Suprapubic skin (tissue), 4 donors: Measurements from ENCODE around the gene BRICD5. TPM values are rescaled to one million over a fixed set of nuclear protein-coding genes. Genes with fewer than 3 reads are reported as not detected.
"Not testable (repeated sequence)": the region's sequence is repeated elsewhere in the genome, so short reads cannot be mapped to it uniquely, and the experiment has no call there.

Experiments
- DNase-seq, 2 donors: peaks; one replicate each; pipeline ENCODE4 v3.0.0-alpha.2; 2019; ENCODE audit warnings: low spot score in 2 of 2
- H3K27ac ChIP-seq: fragments of 200-600 bp; sonication (generic); one replicate; pipeline ENCODE4 v1.5.1; 2019
- H3K27me3 ChIP-seq: fragments of 200-600 bp; sonication (generic); one replicate; pipeline ENCODE4 v1.5.1; 2019
- H3K36me3 ChIP-seq: fragments of 200-600 bp; sonication (generic); one replicate; pipeline ENCODE4 v1.5.1; 2019
- H3K4me1 ChIP-seq: fragments of 200-600 bp; sonication (generic); one replicate; pipeline ENCODE4 v1.5.1; 2019
- H3K4me3 ChIP-seq: fragments of 200-600 bp; sonication (generic); one replicate; pipeline ENCODE4 v1.5.1; 2019; ENCODE audit warnings: mild to moderate bottlenecking
- H3K9me3 ChIP-seq: fragments of 200-600 bp; sonication (generic); one replicate; pipeline ENCODE4 v1.5.1; 2019
- EP300 ChIP-seq: sonication (generic); formaldehyde crosslinking; IDR thresholded peaks from one replicate; pipeline ENCODE4 v1.6.1; 2017; ENCODE audit warnings: antibody characterized with exemption
- POLR2A ChIP-seq, 2 donors: fragments of 450-650 bp; IDR thresholded peaks; one replicate each; pipeline ENCODE4 v1.6.1; 2017; ENCODE audit warnings: antibody characterized with exemption in 2 of 2, mild to moderate bottlenecking in 2 of 2, moderate library complexity in 2 of 2
- POLR2AphosphoS5 ChIP-seq, 3 donors: sonication (generic); formaldehyde crosslinking; IDR thresholded peaks; one replicate each; pipeline ENCODE4 v1.6.1; 2017; ENCODE audit warnings: antibody characterized with exemption in 3 of 3
- WGBS: methylation state at CpG from one replicate; pipeline ENCODE4 v1.1.5; 2018; 5-methylcytosine and 5-hydroxymethylcytosine counted together
- total RNA-seq, 4 donors: library from RNA; depleted of rRNA; stranded (reverse); fragments of >200 nt; gene quantifications; one replicate each; pipeline ENCODE4 v1.1.0, GENCODE V29; 2016
- TF ChIP-seq, protein P1 (sequence below), 2 donors: fragments of 200-600 bp in 1 of 2; fragments of 450-650 bp in 1 of 2; sonication (generic) in 1 of 2; IDR thresholded peaks; one replicate each; pipeline ENCODE4 v1.5.1; 2016 to 2019; ENCODE audit warnings: antibody characterized with exemption in 2 of 2, mild to moderate bottlenecking in 1 of 2, moderate library complexity in 1 of 2

BRICD5 gene
- 1 to 10 TPM; 2.2 to 10.0 (median 3.2) TPM for total RNA-seq

GRCh38 chr16:2210386-2211365 lies at the start of gene BRICD5:
BRICD5 (minus strand) TSS chr16:2210863; CDS start chr16:2210833, 30 bp downstream.
- Histone ChIP-seq H3K4me3 (no peak within 1 kb of the TSS), H3K4me1 (peaks cover 46% of the 10 kb centered on the region), H3K9me3 (no peaks in the 10 kb centered on the region), H3K27me3 (no peaks in the 10 kb centered on the region), H3K36me3 (peaks cover 34% of the 10 kb centered on the region), H3K27ac (peak within 1 kb of the TSS; percentile 44)
- no peak for TF ChIP-seq EP300
- no peak for TF ChIP-seq POLR2AphosphoS5 (IDR thresholded peaks at IDR 0.05)
- TF ChIP-seq, protein P1, sequence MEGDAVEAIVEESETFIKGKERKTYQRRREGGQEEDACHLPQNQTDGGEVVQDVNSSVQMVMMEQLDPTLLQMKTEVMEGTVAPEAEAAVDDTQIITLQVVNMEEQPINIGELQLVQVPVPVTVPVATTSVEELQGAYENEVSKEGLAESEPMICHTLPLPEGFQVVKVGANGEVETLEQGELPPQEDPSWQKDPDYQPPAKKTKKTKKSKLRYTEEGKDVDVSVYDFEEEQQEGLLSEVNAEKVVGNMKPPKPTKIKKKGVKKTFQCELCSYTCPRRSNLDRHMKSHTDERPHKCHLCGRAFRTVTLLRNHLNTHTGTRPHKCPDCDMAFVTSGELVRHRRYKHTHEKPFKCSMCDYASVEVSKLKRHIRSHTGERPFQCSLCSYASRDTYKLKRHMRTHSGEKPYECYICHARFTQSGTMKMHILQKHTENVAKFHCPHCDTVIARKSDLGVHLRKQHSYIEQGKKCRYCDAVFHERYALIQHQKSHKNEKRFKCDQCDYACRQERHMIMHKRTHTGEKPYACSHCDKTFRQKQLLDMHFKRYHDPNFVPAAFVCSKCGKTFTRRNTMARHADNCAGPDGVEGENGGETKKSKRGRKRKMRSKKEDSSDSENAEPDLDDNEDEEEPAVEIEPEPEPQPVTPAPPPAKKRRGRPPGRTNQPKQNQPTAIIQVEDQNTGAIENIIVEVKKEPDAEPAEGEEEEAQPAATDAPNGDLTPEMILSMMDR (IDR thresholded peaks at IDR 0.05) = no peak
- 70% methylated on average over 2 of the region's 24 CpGs for WGBS
- DNase-seq = no peak

GRCh38 chr16:2260250-2260649 lies 49.6 kb upstream of the BRICD5 start:
- H3K9me3 ChIP-seq = no peaks in the 10 kb centered on the region
- no peaks in the 10 kb centered on the region for H3K27me3 ChIP-seq
- WGBS = 97% methylated on average over 8 of the region's 8 CpGs
- peaks cover 87% of the 10 kb centered on the region for H3K36me3 ChIP-seq
- TF ChIP-seq, protein P1 (IDR thresholded peaks at IDR 0.05) = no peak
- TF ChIP-seq POLR2AphosphoS5 (IDR thresholded peaks at IDR 0.05) = no peak
- TF ChIP-seq POLR2A (IDR thresholded peaks at IDR 0.05) = no peak
- TF ChIP-seq EP300 = no peak
- no peak overlapping the region for H3K27ac ChIP-seq
- DNase-seq = no peak
- peaks cover 5% of the 10 kb centered on the region for H3K4me1 ChIP-seq
- no peak overlapping the region for H3K4me3 ChIP-seq

DNA sequence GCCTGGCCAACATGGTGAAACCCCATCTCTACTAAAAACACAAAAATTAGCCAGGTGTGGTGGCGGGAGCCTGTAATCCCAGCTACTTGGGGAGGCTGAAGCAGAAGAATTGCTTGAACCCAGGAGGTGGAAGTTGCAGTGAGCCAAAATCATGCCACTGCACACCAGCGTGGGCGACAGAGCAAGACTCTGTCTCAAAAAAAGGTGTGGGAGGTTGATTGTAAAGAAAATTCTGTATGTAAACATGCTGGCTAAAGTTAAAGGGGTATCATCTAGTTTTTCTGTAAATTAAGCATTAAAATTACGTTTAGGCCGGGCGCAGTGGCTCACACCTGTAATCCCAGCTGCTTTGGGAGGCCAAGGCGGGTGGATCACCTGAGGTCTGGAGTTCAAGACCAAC lies 47.9 kb upstream of the BRICD5 start:
- peaks cover 97% of the 10 kb centered on the region for H3K36me3 ChIP-seq

GRCh38 chr16:2257726-2258125 lies 47.1 kb upstream of the BRICD5 start:
- Histone ChIP-seq H3K4me3 (no peak overlapping the region), H3K36me3 (peaks cover 97% of the 10 kb centered on the region), H3K4me1 (no peaks in the 10 kb centered on the region), H3K9me3 (no peaks in the 10 kb centered on the region), H3K27ac (no peak overlapping the region), H3K27me3 (no peaks in the 10 kb centered on the region)
- WGBS = 82% methylated on average over 6 of the region's 6 CpGs
- DNase-seq = no peak
- TF ChIP-seq EP300 (no peak), POLR2AphosphoS5 (IDR thresholded peaks at IDR 0.05) (no peak), POLR2A (IDR thresholded peaks at IDR 0.05) (no peak)
- TF ChIP-seq, protein P1 (IDR thresholded peaks at IDR 0.05) = no peak

More for the DNA sequence above, 47.9 kb upstream of the BRICD5 start:
- H3K27ac ChIP-seq, H3K27me3 ChIP-seq, H3K4me3 ChIP-seq, DNase-seq, H3K4me1 ChIP-seq, H3K9me3 ChIP-seq: not testable (repeated sequence)
- WGBS = 92% methylated on average over 7 of the region's 7 CpGs

DNA sequence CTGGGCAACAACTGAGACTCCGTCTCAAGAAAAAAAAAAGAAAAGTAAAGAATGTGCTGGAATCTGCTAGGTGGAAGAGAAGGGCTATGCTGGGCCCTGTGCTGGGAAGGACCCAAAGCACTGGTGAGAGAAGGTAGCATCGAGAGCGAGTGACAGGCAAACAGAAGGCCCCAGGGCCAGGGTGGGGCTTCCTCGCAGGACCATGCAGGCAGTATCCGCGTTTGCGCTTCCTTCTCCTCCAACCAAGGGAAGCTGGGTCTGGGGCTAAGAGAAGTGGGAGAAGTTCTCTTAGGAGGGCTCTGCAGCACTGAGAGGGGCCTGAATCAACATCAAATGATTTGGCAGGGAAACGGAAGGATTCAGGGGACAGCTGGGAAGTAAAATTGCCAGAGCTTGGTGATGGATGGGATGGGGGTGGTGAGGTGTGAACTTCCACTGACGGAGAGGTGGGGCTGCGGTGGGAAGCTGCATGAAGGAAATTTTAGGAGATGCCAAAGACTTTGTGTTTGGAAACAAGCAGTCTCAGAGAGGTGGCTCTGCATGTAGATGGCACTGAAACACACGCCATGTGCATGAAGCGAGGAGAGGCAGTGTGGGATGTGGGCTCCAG lies 46.0 kb upstream of the BRICD5 start:
- Histone ChIP-seq H3K9me3 (no peaks in the 10 kb centered on the region), H3K27ac (no peak overlapping the region), H3K27me3 (no peaks in the 10 kb centered on the region), H3K4me3 (no peak overlapping the region), H3K36me3 (peaks cover 86% of the 10 kb centered on the region), H3K4me1 (peaks cover 8% of the 10 kb centered on the region)
- 81% methylated on average over 12 of the region's 12 CpGs for WGBS
- TF ChIP-seq, protein P1 (IDR thresholded peaks at IDR 0.05) = no peak
- no peak for TF ChIP-seq POLR2AphosphoS5 (IDR thresholded peaks at IDR 0.05)
- no peak for TF ChIP-seq EP300
- no peak for TF ChIP-seq POLR2A (IDR thresholded peaks at IDR 0.05)
- DNase-seq = no peak
